Spleen (tissue), 7 donors: ENCODE data around the gene AMBRA1.

Source experiments
- CTCF ChIP-seq, 11 experiments: fragments of 200-600 bp in 7 of 11; fragments of 450-650 bp in 4 of 11; sonication (generic) in 4 of 11; IDR thresholded peaks in 8 of 11; conservative IDR thresholded peaks in 3 of 11; 1 replicate in 7 of 11; 2 replicates in 4 of 11; pipeline versions ENCODE4 v1.4.0 to v1.8.0; 2016 to 2021; ENCODE audit warnings: antibody characterized with exemption in 11 of 11, inconsistent platforms in 4 of 11, mild to moderate bottlenecking in 1 of 11
- POLR2A ChIP-seq, 3 donors: fragments of 450-650 bp; IDR thresholded peaks; one replicate each; pipeline ENCODE4 v1.5.1; 2017; ENCODE audit warnings: antibody characterized with exemption in 3 of 3, mild to moderate bottlenecking in 1 of 3
- POLR2AphosphoS5 ChIP-seq, 3 donors: sonication (generic); formaldehyde crosslinking; IDR thresholded peaks; one replicate each; pipeline ENCODE4 v1.5.1; 2017; ENCODE audit warnings: antibody characterized with exemption in 3 of 3
- donor health status: DM: no; HTN: no; CAD: no; lungs with moderate emphysema.
- donor health status: DM: no; HTN: no; CAD: no.
- donor health status: DM: no; HTN: no; CAD: no.

GRCh38 chr11:46404476-46405017 lies 189.3 kb downstream of the AMBRA1 start:
- TF ChIP-seq CTCF (IDR thresholded peaks at IDR 0.05 in 8 of 11, conservative IDR thresholded peaks at IDR 0.05 in 3 of 11) (no peak), POLR2A (IDR thresholded peaks at IDR 0.05) (no peak), POLR2AphosphoS5 (IDR thresholded peaks at IDR 0.05) (peak in 1 of 3 donors; percentile 11)
